ENCODE results near the gene SLC30A2. TPM values are rescaled to one million over a fixed set of nuclear protein-coding genes. Genes with fewer than 3 reads are reported as not detected.

Gene SLC30A2
- total RNA-seq, 1 experiment from 2014 or later, result 0.23 TPM

GRCh38 chr1:26067432-26067911, 21.6 kb upstream of the SLC30A2 start, which contains the start of gene TRIM63:
TRIM63 (minus strand) TSS chr1:26067630; CDS start chr1:26067494, 136 bp downstream.
- no peaks in the 10 kb centered on the region; the same call in 1 of the 2 replicates for H3K4me1 ChIP-seq (ENCODE audit: control insufficient read depth, insufficient read depth, low read length)
- no peaks in the 10 kb centered on the region for H3K36me3 ChIP-seq (ENCODE audit: control insufficient read depth, insufficient read depth, low read length)
- intact Hi-C loops (cut with micrococcal nuclease; ENCODE audit: unreplicated experiment) (no loop called here), in situ Hi-C loops (cut with HindIII; ENCODE audit: low pct_unique_long_range_greater_than_20kb, low sequenced_read_pairs) (no loop called here)
- no peak for ATAC-seq
- TF ChIP-seq POLR2AphosphoS5 (IDR thresholded peaks at IDR 0.05; ENCODE audit: low read depth, low read length), result no peak
- TF ChIP-seq SIN3A (IDR thresholded peaks at IDR 0.05; ENCODE audit: borderline replicate concordance, insufficient read depth, low read depth, low read length), result no peak
- no peak for TF ChIP-seq REST (IDR thresholded peaks at IDR 0.05; ENCODE audit: insufficient read depth in 1 of 2, low read depth in 2 of 2, low read length in 1 of 2)
- H3K9me3 ChIP-seq (ENCODE audit: control insufficient read depth, insufficient read depth, low read depth, low read length), result no peaks in the 10 kb centered on the region
- CTCF ChIA-PET, result no interaction called here
- no peak within 1 kb of the TSS for H3K27ac ChIP-seq (ENCODE audit: low read length)
- no peak within 1 kb of the TSS for H3K4me3 ChIP-seq (ENCODE audit: low read depth in 2 of 2, low read length in 2 of 2)
- no peak for DNase-seq (ENCODE audit: low read depth, low spot score)
- POLR2A ChIA-PET, result interaction anchor here (0.6 kb wide), 1 partner anchor 11 kb away, joined by 12 read pairs; no protein-coding TSS in a partner anchor
- BruUV-seq (replicated peaks), result no TSS peak
- 0 out of 2 replicates have a peak, but pooled peaks cover 2% of the 10 kb centered on the region for H3K27me3 ChIP-seq (ENCODE audit: control insufficient read depth, insufficient read depth, low read length)

- Histone ChIP-seq H3K4me1 (ENCODE audit: control insufficient read depth, insufficient read depth, low read length) (no peaks in the 10 kb centered on the region; the same call in 1 of the 2 replicates), H3K27ac (ENCODE audit: low read length) (no peak overlapping the region), H3K36me3 (ENCODE audit: control insufficient read depth, insufficient read depth, low read length) (no peaks in the 10 kb centered on the region), H3K27me3 (ENCODE audit: control insufficient read depth, insufficient read depth, low read length) (0 out of 2 replicates have a peak, but pooled peaks cover 2% of the 10 kb centered on the region), H3K9me3 (ENCODE audit: control insufficient read depth, insufficient read depth, low read depth, low read length) (no peaks in the 10 kb centered on the region), H3K4me3 (ENCODE audit: low read depth in 2 of 2, low read length in 2 of 2) (no peak overlapping the region)
- ChIA-PET CTCF (no interaction called here), POLR2A (interaction anchor here (0.6 kb wide), 1 partner anchor 11 kb away, joined by 12 read pairs; no protein-coding TSS in a partner anchor)
- DNase-seq (ENCODE audit: low read depth, low spot score) (no peak), ATAC-seq (no peak)
- in situ Hi-C loops (cut with HindIII; ENCODE audit: low pct_unique_long_range_greater_than_20kb, low sequenced_read_pairs) (no loop called here), intact Hi-C loops (cut with micrococcal nuclease; ENCODE audit: unreplicated experiment) (no loop called here)
- no TSS peak for BruUV-seq (replicated peaks)
- TF ChIP-seq CTCF (IDR thresholded peaks at IDR 0.05) (no peak), REST (IDR thresholded peaks at IDR 0.05; ENCODE audit: insufficient read depth in 1 of 2, low read depth in 2 of 2, low read length in 1 of 2) (no peak), SIN3A (IDR thresholded peaks at IDR 0.05; ENCODE audit: borderline replicate concordance, insufficient read depth, low read depth, low read length) (no peak), TCF7L2 (IDR thresholded peaks at IDR 0.05; ENCODE audit: low read depth, low read length) (no peak), POLR2AphosphoS5 (IDR thresholded peaks at IDR 0.05; ENCODE audit: low read depth, low read length) (no peak)
Measured at GRCh38 chr1:26066857-26067256, 20.9 kb upstream of the SLC30A2 start.
